Upper lobe of left lung (tissue), 6 donors: ENCODE data around the gene PDE4B. TPM values are rescaled to one million over a fixed set of nuclear protein-coding genes. Genes with fewer than 3 reads are reported as not detected.

ENCODE experiments used
- ATAC-seq, 2 donors: fragments of 200-7000 bp; cut with Tn5 transposase; one replicate each; pipeline ENCODE4 v1.9.1; 2022; ENCODE audit warnings: mild to moderate bottlenecking in 2 of 2, moderate library complexity in 2 of 2; ENCODE audit not compliant: low FRiP score in 2 of 2
- DNase-seq, 2 donors: peaks; one replicate each; pipeline ENCODE4 v3.0.0-alpha.2; 2019 to 2020
- H3K27ac ChIP-seq, 4 donors: fragments of 200-600 bp; sonication (generic); one replicate each; pipeline ENCODE4 v1.5.1; 2016 to 2019
- H3K27me3 ChIP-seq, 4 donors: fragments of 200-600 bp; sonication (generic); one replicate each; pipeline ENCODE4 v1.5.1; 2017 to 2019
- H3K36me3 ChIP-seq, 4 donors: fragments of 200-600 bp; sonication (generic); one replicate each; pipeline ENCODE4 v1.5.1; 2016 to 2019
- H3K4me1 ChIP-seq, 4 donors: fragments of 200-600 bp; sonication (generic); one replicate each; pipeline ENCODE4 v1.5.1; 2018 to 2019
- H3K4me3 ChIP-seq, 4 donors: fragments of 200-600 bp; sonication (generic); one replicate each; pipeline ENCODE4 v1.5.1; 2017 to 2019; ENCODE audit warnings: mild to moderate bottlenecking in 2 of 4, moderate library complexity in 1 of 4
- H3K9me3 ChIP-seq, 4 donors: fragments of 200-600 bp; sonication (generic); one replicate each; pipeline ENCODE4 v1.5.1; 2018 to 2019
- EP300 ChIP-seq, 4 donors: sonication (generic); formaldehyde crosslinking; IDR thresholded peaks; one replicate each; pipeline ENCODE4 v1.5.1; 2017; ENCODE audit warnings: antibody characterized with exemption in 4 of 4, control low read depth in 2 of 4
- POLR2A ChIP-seq, 4 donors: fragments of 450-650 bp; IDR thresholded peaks; one replicate each; pipeline ENCODE4 v1.5.1; 2016 to 2017; ENCODE audit warnings: antibody characterized with exemption in 4 of 4, mild to moderate bottlenecking in 2 of 4
- POLR2AphosphoS5 ChIP-seq, 2 donors: sonication (generic); formaldehyde crosslinking; IDR thresholded peaks; one replicate each; pipeline ENCODE4 v1.5.1; 2017; ENCODE audit warnings: antibody characterized with exemption in 2 of 2
- WGBS, 2 donors: methylation state at CpG; one replicate each; pipeline ENCODE4 v1.1.5; 2017 to 2018; 5-methylcytosine and 5-hydroxymethylcytosine counted together
- total RNA-seq, 6 donors: library from RNA; depleted of rRNA in 4 of 6; stranded (reverse); fragments of >200 nt in 4 of 6; gene quantifications; one replicate each; pipeline versions ENCODE4 v1.1.0 to v1.2.1, GENCODE V29; 2016 to 2021
- TF ChIP-seq, protein P1 (sequence below), 6 experiments: fragments of 450-650 bp in 4 of 6; fragments of 200-600 bp in 2 of 6; sonication (generic) in 2 of 6; IDR thresholded peaks; one replicate each; pipeline ENCODE4 v1.5.1; 2016 to 2019; ENCODE audit warnings: antibody characterized with exemption in 6 of 6
- donor health status: DM: no; HTN: no; CAD: no; lungs with moderate emphysema.
- donor health status: DM: no; HTN: yes; CAD: no; lungs with severe emphysema.

Gene PDE4B
- total RNA-seq, 6 donors from 2014 or later: 8.1 to 61.6 (median 15.9) TPM

DNA sequence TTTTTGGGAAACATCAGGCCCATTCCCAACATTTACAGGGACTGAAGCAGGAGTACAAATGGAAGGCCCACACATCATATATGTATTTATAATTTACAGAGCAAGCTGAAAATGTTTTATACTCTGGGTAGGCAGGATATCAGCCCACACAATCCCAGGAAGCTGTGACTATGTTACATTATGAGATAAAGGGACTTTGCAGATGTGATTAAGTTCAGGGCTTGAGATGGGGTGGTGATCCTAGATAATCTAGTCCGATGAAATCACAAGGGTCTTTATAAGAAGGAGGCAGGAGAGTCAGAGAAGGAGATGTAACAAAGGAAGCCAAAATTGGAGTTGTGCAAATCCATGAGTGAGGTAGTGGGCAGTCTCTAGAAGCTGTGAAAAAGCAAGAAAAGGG is 160.5 kb downstream of the PDE4B start:
- 35 to 41% methylated on average over 1 of the region's 1 CpG for WGBS, 2 donors

DNA sequence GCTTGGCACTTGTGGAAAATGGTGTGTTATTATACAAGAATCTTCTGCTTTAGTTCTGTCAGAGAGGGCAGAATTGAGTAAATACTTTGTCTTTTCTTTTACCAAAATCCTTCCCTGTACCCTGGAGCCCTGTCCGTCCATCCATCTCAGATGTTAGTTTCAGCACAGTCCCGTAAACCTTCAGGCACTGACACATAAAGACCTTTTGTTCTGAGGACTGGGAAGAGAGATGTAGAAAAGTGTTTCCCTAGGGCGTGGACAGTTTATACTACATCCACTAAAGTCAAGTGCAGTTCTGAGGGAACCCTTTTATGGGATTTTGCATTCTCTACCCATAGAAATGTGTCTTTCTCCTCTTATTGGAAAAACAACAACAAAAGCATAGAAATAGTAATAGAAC is 162.4 kb downstream of the PDE4B start:
- Histone ChIP-seq H3K4me3 (no peak overlapping the region), H3K27me3 (no peaks in the 10 kb centered on the region), H3K36me3 (no peaks in the 10 kb centered on the region), H3K27ac (no peak overlapping the region), H3K9me3 (no peaks in the 10 kb centered on the region), H3K4me1 (peaks cover 0 to 7% (median 5%) of the 10 kb centered on the region in 4 donors)
- ATAC-seq (no peak), DNase-seq (no peak)
- WGBS, 2 donors: 49 to 56% methylated on average over 3 of the region's 3 CpGs
- TF ChIP-seq EP300 (IDR thresholded peaks at IDR 0.05) (no peak), POLR2A (IDR thresholded peaks at IDR 0.05) (no peak), POLR2AphosphoS5 (IDR thresholded peaks at IDR 0.05) (no peak)
- TF ChIP-seq, protein P1, sequence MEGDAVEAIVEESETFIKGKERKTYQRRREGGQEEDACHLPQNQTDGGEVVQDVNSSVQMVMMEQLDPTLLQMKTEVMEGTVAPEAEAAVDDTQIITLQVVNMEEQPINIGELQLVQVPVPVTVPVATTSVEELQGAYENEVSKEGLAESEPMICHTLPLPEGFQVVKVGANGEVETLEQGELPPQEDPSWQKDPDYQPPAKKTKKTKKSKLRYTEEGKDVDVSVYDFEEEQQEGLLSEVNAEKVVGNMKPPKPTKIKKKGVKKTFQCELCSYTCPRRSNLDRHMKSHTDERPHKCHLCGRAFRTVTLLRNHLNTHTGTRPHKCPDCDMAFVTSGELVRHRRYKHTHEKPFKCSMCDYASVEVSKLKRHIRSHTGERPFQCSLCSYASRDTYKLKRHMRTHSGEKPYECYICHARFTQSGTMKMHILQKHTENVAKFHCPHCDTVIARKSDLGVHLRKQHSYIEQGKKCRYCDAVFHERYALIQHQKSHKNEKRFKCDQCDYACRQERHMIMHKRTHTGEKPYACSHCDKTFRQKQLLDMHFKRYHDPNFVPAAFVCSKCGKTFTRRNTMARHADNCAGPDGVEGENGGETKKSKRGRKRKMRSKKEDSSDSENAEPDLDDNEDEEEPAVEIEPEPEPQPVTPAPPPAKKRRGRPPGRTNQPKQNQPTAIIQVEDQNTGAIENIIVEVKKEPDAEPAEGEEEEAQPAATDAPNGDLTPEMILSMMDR (IDR thresholded peaks at IDR 0.05): no peak

More for the DNA sequence above, 160.5 kb downstream of the PDE4B start:
- no peak overlapping the region for H3K27ac ChIP-seq
- no peaks in the 10 kb centered on the region for H3K36me3 ChIP-seq
- DNase-seq (no peak), ATAC-seq (no peak)
- no peak overlapping the region for H3K4me3 ChIP-seq
- H3K9me3 ChIP-seq: no peaks in the 10 kb centered on the region
- H3K27me3 ChIP-seq: no peaks in the 10 kb centered on the region
- H3K4me1 ChIP-seq: peaks cover 10 to 19% (median 15%) of the 10 kb centered on the region in 4 donors
- no peak for TF ChIP-seq POLR2AphosphoS5 (IDR thresholded peaks at IDR 0.05)
- TF ChIP-seq, protein P1 (IDR thresholded peaks at IDR 0.05): no peak

DNA sequence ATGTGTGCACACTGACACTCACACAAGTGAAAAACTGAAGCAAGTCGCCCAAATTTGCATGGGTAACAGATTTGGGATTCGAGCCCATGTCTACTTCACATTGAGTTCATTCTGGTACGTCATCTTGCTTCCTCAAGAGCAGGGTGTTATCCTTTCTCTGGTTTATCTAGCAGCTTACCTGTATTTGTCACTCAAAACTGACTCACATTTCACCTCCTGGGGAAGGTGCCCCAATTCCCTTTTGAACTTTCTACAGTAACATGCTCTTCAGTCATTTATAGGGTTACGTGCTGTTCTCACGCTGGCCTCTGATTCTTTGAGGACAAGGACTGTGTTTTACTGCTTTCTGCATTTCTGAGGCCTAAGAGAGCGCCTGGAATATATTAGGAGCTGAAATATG is 162.8 kb downstream of the PDE4B start:
- DNase-seq: no peak
- WGBS, 2 donors: 66 to 85% methylated on average over 6 of the region's 6 CpGs
- Histone ChIP-seq H3K27me3 (no peaks in the 10 kb centered on the region), H3K4me3 (no peak overlapping the region), H3K4me1 (peaks cover 0 to 7% (median under 1%) of the 10 kb centered on the region in 4 donors), H3K36me3 (no peaks in the 10 kb centered on the region), H3K27ac (no peak overlapping the region), H3K9me3 (no peaks in the 10 kb centered on the region)
- no peak for ATAC-seq
- no peak for TF ChIP-seq POLR2A (IDR thresholded peaks at IDR 0.05)
- no peak for TF ChIP-seq EP300 (IDR thresholded peaks at IDR 0.05)
- TF ChIP-seq POLR2AphosphoS5 (IDR thresholded peaks at IDR 0.05): no peak
- TF ChIP-seq, protein P1 (IDR thresholded peaks at IDR 0.05): no peak

DNA sequence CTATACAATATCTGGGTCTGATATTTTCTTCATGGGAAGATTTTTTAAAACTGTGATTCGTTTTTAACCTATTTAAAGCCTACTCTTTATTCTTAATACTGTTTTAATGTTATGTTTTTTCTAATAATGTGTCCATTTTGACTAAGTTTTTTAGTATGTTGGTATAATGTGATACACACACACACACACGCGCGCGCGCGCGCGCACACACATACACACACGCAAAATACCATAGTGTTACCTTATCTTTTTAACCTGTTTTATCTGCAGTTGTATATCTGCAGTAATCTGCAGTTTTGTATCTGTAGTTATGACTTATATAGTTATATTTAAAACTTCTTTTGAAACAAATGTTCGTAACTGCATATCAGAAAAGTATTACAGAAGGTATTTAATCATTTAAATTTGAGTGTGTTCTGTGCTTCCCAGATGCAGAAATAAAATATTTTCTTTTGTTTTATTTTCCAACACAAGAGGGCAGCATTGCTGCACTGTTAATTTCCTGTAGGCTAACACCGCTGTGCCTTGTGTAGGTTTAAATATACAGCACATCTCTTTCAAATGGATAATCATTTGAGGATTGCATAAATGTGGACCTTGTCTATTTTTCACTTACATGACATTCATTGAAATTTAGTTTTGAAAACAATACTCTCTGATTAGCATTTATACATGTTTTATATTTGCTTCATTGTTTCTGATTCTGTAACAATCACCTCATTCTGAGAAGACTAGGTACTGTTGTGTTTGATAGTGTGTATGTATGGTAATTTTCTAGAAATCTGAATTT is 166.1 kb downstream of the PDE4B start:
- 49 to 54% methylated on average over 12 of the region's 12 CpGs for WGBS, 2 donors
- no peak for TF ChIP-seq EP300 (IDR thresholded peaks at IDR 0.05)
- no peak for TF ChIP-seq POLR2A (IDR thresholded peaks at IDR 0.05)
- TF ChIP-seq, protein P1 (IDR thresholded peaks at IDR 0.05): peak; percentile 34 to 73 (median 60)
- no peak for TF ChIP-seq POLR2AphosphoS5 (IDR thresholded peaks at IDR 0.05)
- ATAC-seq: peak in 1 of 2 donors; percentile 79

More for the DNA sequence above, 166.1 kb downstream of the PDE4B start:
- Histone ChIP-seq H3K36me3 (no peaks in the 10 kb centered on the region), H3K27ac (no peak overlapping the region), H3K27me3 (no peaks in the 10 kb centered on the region), H3K9me3 (no peaks in the 10 kb centered on the region), H3K4me3 (no peak overlapping the region), H3K4me1 (peaks cover 0 to 7% (median 0%) of the 10 kb centered on the region in 4 donors)
- DNase-seq: peak in 1 of 2 donors; percentile 89
